Mammary epithelial cell (primary cell): ENCODE measurements around the gene LY6G5B.

Source experiments
- CTCF ChIP-seq, 2 donors: IDR thresholded peaks in 1 of 2; conservative IDR thresholded peaks in 1 of 2; 2 replicates each; pipeline ENCODE4 v1.5.1; 2011 to 2012; ENCODE audit warnings: inconsistent platforms in 2 of 2, low read length in 2 of 2, mild to moderate bottlenecking in 2 of 2, control low read depth in 1 of 2, low read depth in 1 of 2; ENCODE audit not compliant: insufficient read depth in 1 of 2; ENCODE audit errors: extremely low read depth in 1 of 2
- EZH2 ChIP-seq: IDR thresholded peaks from 2 replicates; pipeline ENCODE4 v1.6.1; 2012; ENCODE audit warnings: low read length, inconsistent platforms, borderline replicate concordance

DNA sequence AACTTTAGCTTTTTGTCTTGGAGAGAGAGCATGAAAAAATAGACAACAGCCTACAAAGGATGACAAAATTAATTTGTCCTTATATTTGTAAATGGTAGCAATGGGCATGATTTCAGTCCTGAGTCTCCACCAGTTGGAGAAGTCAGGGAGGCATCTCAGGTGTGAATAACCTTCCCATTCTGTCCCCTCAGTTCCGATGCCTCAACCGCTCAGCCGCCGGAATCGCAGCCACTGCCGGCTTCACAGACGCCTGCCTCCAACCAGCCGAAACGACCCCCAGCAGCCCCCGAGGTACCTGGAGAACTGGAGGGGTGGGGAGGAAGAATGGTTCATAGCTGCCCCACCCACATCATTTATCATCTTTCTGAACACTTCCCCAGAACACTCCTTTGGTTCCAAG is 45.7 kb upstream of the LY6G5B start:
- no peak for TF ChIP-seq CTCF (conservative IDR thresholded peaks at IDR 0.05 in 1 of 2, IDR thresholded peaks at IDR 0.05 in 1 of 2; ENCODE audit: extremely low read depth in 1 of 2, insufficient read depth in 1 of 2, low read depth in 1 of 2, low read length in 2 of 2)
- no peak for TF ChIP-seq EZH2
